CD4-positive, alpha-beta T cell treated with Interleukin-6 at 100 ng/mL for 8 hours (primary cell): ENCODE results near the gene KNOP1.

ENCODE experiments used
- DNase-seq: peaks from one replicate; pipeline ENCODE4 v3.0.0-alpha.2; 2020; ENCODE audit warnings: mixed read lengths, low spot score

KNOP1 gene

GRCh38 chr16:19717741-19718623 lies at the start of gene KNOP1, which contains the start of gene IQCK:
KNOP1 (minus strand) TSS chr16:19718227; CDS start chr16:19715035, 3,192 bp downstream.
IQCK (plus strand) TSS chr16:19718271; CDS start chr16:19718307, 36 bp downstream.
- peak; percentile 88 for DNase-seq

GRCh38 chr16:19767497-19767896 lies 49.5 kb upstream of the KNOP1 start:
- DNase-seq: no peak

- DNase-seq: no peak
Measured at GRCh38 chr16:19766988-19767387, 49.0 kb upstream of the KNOP1 start.

GRCh38 chr16:19766554-19766884 lies 48.5 kb upstream of the KNOP1 start:
- no peak for DNase-seq

GRCh38 chr16:19765860-19766553 lies 48.0 kb upstream of the KNOP1 start:
- DNase-seq: no peak

- DNase-seq: no peak
Measured at GRCh38 chr16:19760356-19761060, 42.5 kb upstream of the KNOP1 start.

- DNase-seq: no peak
Measured at GRCh38 chr16:19757762-19758595, 40.0 kb upstream of the KNOP1 start.

GRCh38 chr16:19757026-19757425 lies 39.0 kb upstream of the KNOP1 start:
- no peak for DNase-seq

- no peak for DNase-seq
Measured at GRCh38 chr16:19755268-19755667, 37.2 kb upstream of the KNOP1 start.

- DNase-seq: no peak
Measured at GRCh38 chr16:19754644-19755036, 36.6 kb upstream of the KNOP1 start.

- no peak for DNase-seq
Measured at GRCh38 chr16:19753815-19754643, 36.0 kb upstream of the KNOP1 start.

- no peak for DNase-seq
Measured at GRCh38 chr16:19751478-19752385, 33.7 kb upstream of the KNOP1 start.

GRCh38 chr16:19749571-19750080 lies 31.6 kb upstream of the KNOP1 start:
- DNase-seq: no peak

- no peak for DNase-seq
Measured at GRCh38 chr16:19748389-19749168, 30.6 kb upstream of the KNOP1 start.

GRCh38 chr16:19746561-19746960 lies 28.5 kb upstream of the KNOP1 start:
- no peak for DNase-seq

- DNase-seq: no peak
Measured at GRCh38 chr16:19745286-19746010, 27.4 kb upstream of the KNOP1 start.

GRCh38 chr16:19744670-19745069 lies 26.6 kb upstream of the KNOP1 start:
- no peak for DNase-seq

- no peak for DNase-seq
Measured at GRCh38 chr16:19743816-19744159, 25.8 kb upstream of the KNOP1 start.
